ENCODE results near the gene CRYZ. TPM values are rescaled to one million over a fixed set of nuclear protein-coding genes. Genes with fewer than 3 reads are reported as not detected.
"Not testable (repeated sequence)": the region's sequence is repeated elsewhere in the genome, so short reads cannot be mapped to it uniquely, and the experiment has no call there.

CRYZ gene
- polyA plus RNA-seq, 2 donors: 19.6 to 28.3 TPM

DNA sequence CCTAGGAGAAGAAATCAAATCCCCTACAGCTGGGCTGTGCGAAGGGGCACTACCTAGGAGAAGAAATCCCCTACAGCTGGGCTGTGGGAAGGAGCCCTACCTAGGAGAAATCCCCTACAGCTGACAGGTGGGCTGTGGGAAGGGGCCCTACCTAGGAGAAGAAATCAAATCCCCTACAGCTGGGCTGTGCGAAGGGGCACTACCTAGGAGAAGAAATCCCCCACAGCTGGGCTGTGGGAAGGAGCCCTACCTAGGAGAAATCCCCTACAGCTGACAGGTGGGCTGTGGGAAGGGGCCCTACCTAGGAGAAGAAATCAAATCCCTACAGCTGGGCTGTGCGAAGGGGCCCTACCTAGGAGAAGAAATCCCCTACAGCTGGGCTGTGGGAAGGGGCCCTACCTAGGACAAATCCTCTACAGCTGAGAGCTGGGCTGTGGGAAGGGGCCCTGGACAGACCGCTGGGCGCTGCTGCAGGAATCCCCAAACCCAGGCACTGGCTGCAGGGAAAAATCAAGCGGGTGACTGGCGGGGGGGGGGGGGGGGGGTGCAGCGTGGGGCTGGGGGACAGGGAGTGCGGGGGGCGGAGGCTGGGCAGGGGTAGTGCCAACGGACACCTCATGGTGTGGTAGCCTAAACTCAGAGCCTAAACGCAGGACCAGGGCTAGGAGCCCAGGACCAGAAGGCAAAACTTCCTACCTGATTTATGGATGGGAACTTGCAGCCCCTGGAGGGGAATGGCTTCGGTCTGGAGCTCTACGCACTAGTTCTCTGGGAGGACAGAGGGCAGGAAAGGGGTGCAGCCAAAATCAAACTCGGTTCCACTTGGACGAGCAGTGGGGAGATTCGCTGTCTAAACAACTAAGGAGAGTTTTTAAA lies 541 bp downstream of the CRYZ start:
- H3K27me3 ChIP-seq (ENCODE audit: control insufficient read depth in 1 of 2, insufficient read depth in 2 of 2, low read length in 2 of 2); H3K9me3 ChIP-seq (ENCODE audit: control insufficient read depth in 2 of 2, insufficient read depth in 1 of 2, low read depth in 1 of 2, low read length in 1 of 2); H3K4me1 ChIP-seq (ENCODE audit: control insufficient read depth in 2 of 2, insufficient read depth in 2 of 2, low read length in 1 of 2); H3K36me3 ChIP-seq (ENCODE audit: control insufficient read depth in 2 of 2, insufficient read depth in 2 of 2, low read length in 1 of 2): not testable (repeated sequence)
- H3K4me3 ChIP-seq (ENCODE audit: low read depth in 1 of 2, low read length in 2 of 2): peak overlapping the region; percentile 92 to 97
- H3K27ac ChIP-seq (ENCODE audit: low read depth in 2 of 2, low read length in 1 of 2): peak overlapping the region; percentile 95 to 97
- WGBS, 2 donors: 8 to 13% methylated on average over 13 to 17 of the region's 17 CpGs

DNA sequence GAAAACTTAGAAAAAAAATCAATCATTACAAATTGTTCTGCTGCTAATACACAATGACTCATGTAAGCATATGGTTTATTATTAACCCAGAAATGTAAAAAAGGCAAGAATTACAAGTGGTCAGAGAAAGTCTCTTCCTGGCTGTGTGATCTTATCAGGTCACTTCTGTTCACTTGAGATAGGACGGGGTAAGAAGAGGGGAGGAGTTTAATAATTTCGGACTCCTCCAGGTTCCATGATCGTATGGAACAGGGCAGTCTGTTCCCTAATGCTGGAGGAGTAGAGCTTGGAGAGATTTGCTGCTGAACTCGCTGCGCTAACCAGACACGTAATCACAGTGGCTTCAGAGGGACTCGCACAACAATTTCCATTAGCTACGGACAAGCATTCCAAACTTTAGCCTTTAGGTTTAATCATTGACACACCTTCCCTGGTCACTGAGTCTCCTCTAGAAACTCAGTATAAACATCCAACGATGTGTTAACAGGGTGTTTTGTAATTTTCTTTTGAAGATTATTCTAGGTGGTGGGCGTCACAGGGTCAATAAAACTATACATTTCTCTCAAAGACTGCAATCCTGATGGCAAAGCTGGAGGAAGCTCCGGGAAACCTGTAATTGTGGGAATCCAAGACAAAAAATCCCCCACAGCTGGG lies 1.3 kb downstream of the CRYZ start:
- no peaks in the 10 kb centered on the region for H3K36me3 ChIP-seq (ENCODE audit: control insufficient read depth in 2 of 2, insufficient read depth in 2 of 2, low read length in 1 of 2)
- no peak overlapping the region for H3K27ac ChIP-seq (ENCODE audit: low read depth in 2 of 2, low read length in 1 of 2)
- H3K9me3 ChIP-seq (ENCODE audit: control insufficient read depth in 2 of 2, insufficient read depth in 1 of 2, low read depth in 1 of 2, low read length in 1 of 2): no peaks in the 10 kb centered on the region
- no peaks in the 10 kb centered on the region for H3K27me3 ChIP-seq (ENCODE audit: control insufficient read depth in 1 of 2, insufficient read depth in 2 of 2, low read length in 2 of 2)
- no peaks in the 10 kb centered on the region for H3K4me1 ChIP-seq (ENCODE audit: control insufficient read depth in 2 of 2, insufficient read depth in 2 of 2, low read length in 1 of 2)
- peak overlapping the region in 1 of 2 donors; percentile 2 for H3K4me3 ChIP-seq (ENCODE audit: low read depth in 1 of 2, low read length in 2 of 2)
- WGBS, 2 donors: 54 to 80% methylated on average over 11 of the region's 11 CpGs

DNA sequence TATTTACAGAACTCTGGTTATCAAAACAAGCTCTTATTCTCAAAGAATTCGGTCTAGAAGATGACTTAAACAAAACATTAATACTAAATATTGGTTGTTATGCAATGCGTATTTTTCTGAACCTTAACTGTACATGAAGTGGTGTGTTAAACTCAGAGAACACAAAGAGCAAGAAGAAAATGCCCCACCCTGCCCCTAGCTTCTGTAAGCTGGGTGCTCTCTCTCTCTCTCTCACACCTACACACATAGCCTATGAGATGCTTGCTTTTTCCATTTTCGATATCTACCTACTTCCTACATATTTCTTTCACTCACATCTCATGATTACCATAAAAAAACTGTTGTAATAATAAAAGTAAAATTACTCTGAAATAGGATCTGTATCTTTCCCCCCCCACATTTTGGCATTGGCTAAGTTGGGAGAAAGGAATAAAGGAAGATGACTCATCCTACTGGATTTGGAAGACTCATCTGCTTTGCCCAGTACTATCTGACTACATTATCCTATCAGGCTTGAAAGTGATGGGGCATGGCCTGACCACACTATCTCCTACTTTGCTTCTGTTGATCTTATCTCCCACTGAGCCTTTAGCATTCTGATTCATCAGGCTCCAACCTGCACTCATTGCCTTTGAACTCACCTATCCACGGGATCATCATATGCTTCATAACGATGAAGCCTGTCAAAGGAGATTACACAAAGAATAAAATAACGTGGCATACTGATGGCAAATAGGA lies 2.9 kb downstream of the CRYZ start:
- H3K4me1 ChIP-seq (ENCODE audit: control insufficient read depth in 2 of 2, insufficient read depth in 2 of 2, low read length in 1 of 2): peaks cover 0 to 2% of the 10 kb centered on the region in 2 donors
- WGBS, 2 donors: 70 to 71% methylated on average over 6 of the region's 6 CpGs

DNA sequence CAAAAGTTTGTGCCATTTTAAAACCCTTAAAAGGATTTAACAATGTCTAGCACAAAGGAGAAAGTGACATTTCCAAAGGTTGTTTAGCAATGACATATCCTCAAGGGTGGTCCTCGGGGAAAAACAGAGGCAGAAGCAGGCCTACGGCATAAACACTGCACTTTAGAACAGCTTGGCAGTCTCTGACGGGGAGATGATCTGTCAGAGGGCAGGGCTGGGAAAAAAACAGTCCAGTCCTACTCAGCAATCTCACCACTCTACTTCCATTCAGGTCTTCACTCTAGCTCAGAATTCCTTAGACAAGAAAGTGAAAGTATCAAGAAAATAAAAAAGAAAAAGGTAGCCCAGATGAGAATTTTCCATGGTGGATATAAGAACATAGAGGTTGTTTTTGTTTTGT lies 4.1 kb downstream of the CRYZ start:
- Histone ChIP-seq H3K9me3 (ENCODE audit: control insufficient read depth in 2 of 2, insufficient read depth in 1 of 2, low read depth in 1 of 2, low read length in 1 of 2) (peaks cover 0 to 3% of the 10 kb centered on the region in 2 donors), H3K4me1 (ENCODE audit: control insufficient read depth in 2 of 2, insufficient read depth in 2 of 2, low read length in 1 of 2) (peaks cover 0 to 2% of the 10 kb centered on the region in 2 donors), H3K27me3 (ENCODE audit: control insufficient read depth in 1 of 2, insufficient read depth in 2 of 2, low read length in 2 of 2) (no peaks in the 10 kb centered on the region), H3K36me3 (ENCODE audit: control insufficient read depth in 2 of 2, insufficient read depth in 2 of 2, low read length in 1 of 2) (no peaks in the 10 kb centered on the region), H3K27ac (ENCODE audit: low read depth in 2 of 2, low read length in 1 of 2) (no peak overlapping the region), H3K4me3 (ENCODE audit: low read depth in 1 of 2, low read length in 2 of 2) (no peak overlapping the region)
- 67 to 75% methylated on average over 3 of the region's 3 CpGs for WGBS, 2 donors

More for the DNA sequence above, 2.9 kb downstream of the CRYZ start:
- H3K36me3 ChIP-seq (ENCODE audit: control insufficient read depth in 2 of 2, insufficient read depth in 2 of 2, low read length in 1 of 2): no peaks in the 10 kb centered on the region
- peaks cover 0 to 3% of the 10 kb centered on the region in 2 donors for H3K9me3 ChIP-seq (ENCODE audit: control insufficient read depth in 2 of 2, insufficient read depth in 1 of 2, low read depth in 1 of 2, low read length in 1 of 2)
- no peaks in the 10 kb centered on the region for H3K27me3 ChIP-seq (ENCODE audit: control insufficient read depth in 1 of 2, insufficient read depth in 2 of 2, low read length in 2 of 2)
- no peak overlapping the region for H3K27ac ChIP-seq (ENCODE audit: low read depth in 2 of 2, low read length in 1 of 2)
- no peak overlapping the region for H3K4me3 ChIP-seq (ENCODE audit: low read depth in 1 of 2, low read length in 2 of 2)

DNA sequence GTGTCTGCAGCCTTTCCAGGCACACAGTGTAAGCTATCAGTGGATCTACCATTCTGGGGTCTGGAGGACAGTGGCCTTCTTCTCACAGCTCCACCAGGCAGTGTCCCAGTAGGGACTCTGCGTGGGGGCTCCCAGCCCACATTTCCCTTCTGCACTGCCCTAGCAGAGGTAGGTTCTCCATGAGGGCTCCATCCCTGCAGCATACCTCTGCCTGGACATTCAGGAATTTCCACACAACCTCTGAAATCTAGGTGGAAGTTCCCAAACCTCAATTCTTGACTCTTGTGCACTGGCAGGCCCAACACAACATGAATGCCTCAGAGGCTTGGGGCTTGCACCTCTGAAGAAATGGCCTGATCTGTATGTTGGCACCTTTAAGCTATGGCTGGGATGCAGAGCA lies 6.8 kb downstream of the CRYZ start:
- Histone ChIP-seq H3K27me3 (ENCODE audit: control insufficient read depth in 1 of 2, insufficient read depth in 2 of 2, low read length in 2 of 2) (no peaks in the 10 kb centered on the region), H3K36me3 (ENCODE audit: control insufficient read depth in 2 of 2, insufficient read depth in 2 of 2, low read length in 1 of 2) (peaks cover 5 to 9% of the 10 kb centered on the region in 2 donors), H3K4me1 (ENCODE audit: control insufficient read depth in 2 of 2, insufficient read depth in 2 of 2, low read length in 1 of 2) (peaks cover 0 to 2% of the 10 kb centered on the region in 2 donors), H3K27ac (ENCODE audit: low read depth in 2 of 2, low read length in 1 of 2) (no peak overlapping the region), H3K4me3 (ENCODE audit: low read depth in 1 of 2, low read length in 2 of 2) (no peak overlapping the region), H3K9me3 (ENCODE audit: control insufficient read depth in 2 of 2, insufficient read depth in 1 of 2, low read depth in 1 of 2, low read length in 1 of 2) (peaks cover 0 to 3% of the 10 kb centered on the region in 2 donors)
- WGBS, 2 donors: 94 to 96% methylated on average over 1 of the region's 1 CpG

- H3K9me3 ChIP-seq (ENCODE audit: control insufficient read depth in 2 of 2, insufficient read depth in 1 of 2, low read depth in 1 of 2, low read length in 1 of 2): no peaks in the 10 kb centered on the region
- peaks cover 10 to 13% of the 10 kb centered on the region in 2 donors for H3K36me3 ChIP-seq (ENCODE audit: control insufficient read depth in 2 of 2, insufficient read depth in 2 of 2, low read length in 1 of 2)
- no peak overlapping the region for H3K4me3 ChIP-seq (ENCODE audit: low read depth in 1 of 2, low read length in 2 of 2)
- H3K4me1 ChIP-seq (ENCODE audit: control insufficient read depth in 2 of 2, insufficient read depth in 2 of 2, low read length in 1 of 2): no peaks in the 10 kb centered on the region
- H3K27me3 ChIP-seq (ENCODE audit: control insufficient read depth in 1 of 2, insufficient read depth in 2 of 2, low read length in 2 of 2): no peaks in the 10 kb centered on the region
- no peak overlapping the region for H3K27ac ChIP-seq (ENCODE audit: low read depth in 2 of 2, low read length in 1 of 2)
- WGBS, 2 donors: 97 to 100% methylated on average over 2 of the region's 2 CpGs
These were observed 15.2 kb downstream of the CRYZ start for GRCh38 chr1:74717626-74718025.

- H3K4me3 ChIP-seq (ENCODE audit: low read depth in 1 of 2, low read length in 2 of 2): no peak overlapping the region
- no peaks in the 10 kb centered on the region for H3K27me3 ChIP-seq (ENCODE audit: control insufficient read depth in 1 of 2, insufficient read depth in 2 of 2, low read length in 2 of 2)
- H3K27ac ChIP-seq (ENCODE audit: low read depth in 2 of 2, low read length in 1 of 2): no peak overlapping the region
- H3K36me3 ChIP-seq (ENCODE audit: control insufficient read depth in 2 of 2, insufficient read depth in 2 of 2, low read length in 1 of 2): peaks cover 5 to 13% of the 10 kb centered on the region in 2 donors
- H3K9me3 ChIP-seq (ENCODE audit: control insufficient read depth in 2 of 2, insufficient read depth in 1 of 2, low read depth in 1 of 2, low read length in 1 of 2): no peaks in the 10 kb centered on the region
- 97 to 98% methylated on average over 1 of the region's 1 CpG for WGBS, 2 donors
- no peaks in the 10 kb centered on the region for H3K4me1 ChIP-seq (ENCODE audit: control insufficient read depth in 2 of 2, insufficient read depth in 2 of 2, low read length in 1 of 2)
These were observed 16.0 kb downstream of the CRYZ start for GRCh38 chr1:74716822-74717221.

- Histone ChIP-seq H3K27ac (ENCODE audit: low read depth in 2 of 2, low read length in 1 of 2) (no peak overlapping the region), H3K36me3 (ENCODE audit: control insufficient read depth in 2 of 2, insufficient read depth in 2 of 2, low read length in 1 of 2) (peaks cover 5 to 10% of the 10 kb centered on the region in 2 donors), H3K27me3 (ENCODE audit: control insufficient read depth in 1 of 2, insufficient read depth in 2 of 2, low read length in 2 of 2) (no peaks in the 10 kb centered on the region), H3K9me3 (ENCODE audit: control insufficient read depth in 2 of 2, insufficient read depth in 1 of 2, low read depth in 1 of 2, low read length in 1 of 2) (no peaks in the 10 kb centered on the region), H3K4me1 (ENCODE audit: control insufficient read depth in 2 of 2, insufficient read depth in 2 of 2, low read length in 1 of 2) (no peaks in the 10 kb centered on the region), H3K4me3 (ENCODE audit: low read depth in 1 of 2, low read length in 2 of 2) (no peak overlapping the region)
- 91 to 97% methylated on average over 6 of the region's 6 CpGs for WGBS, 2 donors
These were observed 17.0 kb downstream of the CRYZ start for GRCh38 chr1:74715806-74716205.

DNA sequence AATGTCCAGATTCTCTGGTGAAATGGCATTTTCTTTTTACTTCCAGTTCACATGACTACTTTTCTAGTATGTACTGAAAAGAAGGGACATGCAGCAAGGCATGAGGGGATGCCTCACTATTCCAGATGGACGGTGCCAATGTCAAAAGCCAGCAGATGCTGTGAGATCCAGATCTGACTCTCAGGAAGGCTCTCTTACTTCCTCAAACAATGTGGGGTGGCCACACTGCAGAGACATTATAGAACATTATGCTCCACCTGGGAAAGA lies 17.7 kb downstream of the CRYZ start:
- Histone ChIP-seq H3K4me3 (ENCODE audit: low read depth in 1 of 2, low read length in 2 of 2) (no peak overlapping the region), H3K4me1 (ENCODE audit: control insufficient read depth in 2 of 2, insufficient read depth in 2 of 2, low read length in 1 of 2) (no peaks in the 10 kb centered on the region), H3K9me3 (ENCODE audit: control insufficient read depth in 2 of 2, insufficient read depth in 1 of 2, low read depth in 1 of 2, low read length in 1 of 2) (no peaks in the 10 kb centered on the region), H3K36me3 (ENCODE audit: control insufficient read depth in 2 of 2, insufficient read depth in 2 of 2, low read length in 1 of 2) (peaks cover 5 to 10% of the 10 kb centered on the region in 2 donors), H3K27ac (ENCODE audit: low read depth in 2 of 2, low read length in 1 of 2) (no peak overlapping the region), H3K27me3 (ENCODE audit: control insufficient read depth in 1 of 2, insufficient read depth in 2 of 2, low read length in 2 of 2) (no peaks in the 10 kb centered on the region)
- WGBS, 2 donors: 93 to 94% methylated on average over 1 of the region's 1 CpG

Measured in esophagus (tissue), 2 donors.